PC-9 (cell line): ENCODE measurements around the gene CFAP119.

Experiments used
- CTCF ChIP-seq: fragments of 200-600 bp; sonication (generic); conservative IDR thresholded peaks from 2 replicates; pipeline ENCODE4 v1.6.1; 2017; ENCODE audit warnings: mixed run types, antibody characterized with exemption, mild to moderate bottlenecking, moderate library complexity
- EZH2 ChIP-seq: fragments of 200-600 bp; sonication (generic); IDR thresholded peaks from 2 replicates; pipeline ENCODE4 v1.8.0; 2017; ENCODE audit warnings: antibody characterized with exemption, low read depth

DNA sequence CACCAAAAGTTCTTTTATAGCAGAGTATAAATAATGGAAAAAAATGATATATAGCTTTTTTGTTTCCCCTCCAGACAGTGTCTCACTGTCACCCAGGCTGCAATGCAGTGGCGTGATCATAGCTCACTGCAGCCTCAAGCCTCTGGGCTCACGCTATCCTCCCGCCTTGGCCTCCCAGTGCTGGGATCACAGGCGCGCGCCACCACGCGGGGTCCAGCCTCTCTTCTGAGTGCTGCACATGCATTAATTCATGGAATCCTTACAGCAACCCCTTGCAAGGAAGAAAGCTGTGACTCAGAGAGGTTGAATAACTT lies 43.2 kb upstream of the CFAP119 start:
- TF ChIP-seq CTCF, result no peak
- no peak for TF ChIP-seq EZH2
